ENCODE measurements around the gene GALNT10. TPM values are rescaled to one million over a fixed set of nuclear protein-coding genes. Genes with fewer than 3 reads are reported as not detected.

Gene GALNT10
- total RNA-seq, 4 donors from 2014 or later: 35.9 to 59.4 (median 46.8) TPM

GRCh38 chr5:154435226-154435625, 244.7 kb downstream of the GALNT10 start:
- Histone ChIP-seq H3K27ac (no peak overlapping the region), H3K27me3 (no peaks in the 10 kb centered on the region), H3K36me3 (peaks cover 0 to 52% (median 0%) of the 10 kb centered on the region in 3 donors), H3K4me1 (no peaks in the 10 kb centered on the region), H3K4me3 (no peak overlapping the region), H3K9me3 (no peaks in the 10 kb centered on the region)
- DNase-seq: no peak
- TF ChIP-seq CTCF (IDR thresholded peaks at IDR 0.05) (no peak), POLR2A (IDR thresholded peaks at IDR 0.05) (no peak)

DNA sequence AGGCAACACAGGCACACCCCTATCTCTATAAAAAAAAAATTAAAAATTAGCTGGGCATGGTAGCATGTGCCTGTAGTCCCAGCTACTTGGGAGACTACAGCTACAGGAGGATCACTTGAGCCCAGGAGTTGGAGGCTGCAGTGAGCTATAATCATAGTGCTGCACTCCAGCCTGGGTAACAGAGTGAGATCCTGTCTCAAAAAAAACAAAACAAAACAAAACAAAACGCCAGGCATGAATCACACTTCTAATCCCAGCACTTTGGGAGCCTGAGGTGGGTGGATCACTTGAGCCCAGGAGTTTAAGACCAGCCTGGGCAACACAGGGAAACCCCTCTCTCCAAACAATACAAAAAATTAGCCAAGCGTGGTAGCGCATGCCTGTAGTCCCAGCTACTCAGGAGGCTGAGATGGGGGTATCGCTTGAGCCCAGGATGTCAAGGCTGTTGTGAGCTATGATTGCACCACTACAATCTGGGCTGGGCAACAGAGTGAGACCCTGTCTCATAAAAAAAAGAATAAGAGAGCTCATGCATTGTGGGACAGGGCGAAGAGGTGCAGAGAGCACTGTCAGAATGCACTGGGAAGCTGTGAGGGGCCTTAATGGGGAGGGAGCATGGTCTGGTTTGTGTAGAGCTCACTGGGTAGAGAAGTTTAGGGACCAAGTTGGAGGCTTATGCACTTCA, 246.9 kb downstream of the GALNT10 start:
- peaks cover 0 to 74% (median 0%) of the 10 kb centered on the region in 3 donors for H3K36me3 ChIP-seq

DNA sequence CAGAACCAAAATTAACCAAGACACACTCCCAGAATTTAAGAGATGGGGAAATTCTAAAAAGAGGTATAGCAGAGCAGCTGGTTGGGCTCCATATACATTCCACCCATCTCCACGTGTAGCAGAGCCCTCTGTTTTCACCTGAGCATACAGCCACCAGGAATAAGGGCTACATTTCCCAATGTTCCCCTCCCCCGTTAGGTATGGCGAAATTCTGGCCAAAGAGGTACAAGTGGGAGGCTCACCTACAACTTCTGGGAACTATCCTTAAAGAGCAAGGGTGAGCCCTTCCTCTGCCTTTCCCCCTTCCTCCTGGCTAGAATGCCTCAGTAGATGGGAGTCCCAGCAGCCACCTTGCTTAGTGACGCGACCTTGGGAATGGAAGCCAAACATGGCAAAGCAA, 250.0 kb downstream of the GALNT10 start:
- H3K36me3 ChIP-seq: peaks cover 0 to 62% (median 0%) of the 10 kb centered on the region in 3 donors
- TF ChIP-seq CTCF (IDR thresholded peaks at IDR 0.05) (no peak), POLR2A (IDR thresholded peaks at IDR 0.05) (no peak)

More for the DNA sequence above, 246.9 kb downstream of the GALNT10 start:
- TF ChIP-seq POLR2A (IDR thresholded peaks at IDR 0.05): no peak
- TF ChIP-seq CTCF (IDR thresholded peaks at IDR 0.05): no peak
- no peaks in the 10 kb centered on the region for H3K9me3 ChIP-seq
- DNase-seq: no peak
- no peak overlapping the region for H3K27ac ChIP-seq
- no peaks in the 10 kb centered on the region for H3K27me3 ChIP-seq
- H3K4me3 ChIP-seq: no peak overlapping the region
- H3K4me1 ChIP-seq: no peaks in the 10 kb centered on the region

DNA sequence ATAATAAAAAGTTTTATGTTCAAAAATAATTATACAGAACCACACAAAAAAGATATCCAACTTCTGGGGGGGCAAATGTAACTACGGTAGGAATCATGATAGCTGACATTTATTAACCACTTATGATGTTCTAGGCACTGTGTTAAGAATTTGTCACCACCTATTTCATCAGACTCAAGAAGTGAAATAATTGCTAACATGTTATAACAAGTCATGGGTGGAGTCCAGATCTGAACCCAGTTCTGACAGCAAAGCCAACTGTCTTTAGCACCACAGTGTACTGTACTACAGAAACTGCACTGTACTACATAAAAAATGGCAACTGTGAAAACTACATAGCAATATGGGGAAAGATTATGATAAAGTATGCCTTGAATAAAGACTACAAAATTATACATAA, 252.3 kb downstream of the GALNT10 start:
- H3K4me1 ChIP-seq: peaks cover 0 to 14% (median 0%) of the 10 kb centered on the region in 4 donors
- peaks cover 0 to 46% (median 0%) of the 10 kb centered on the region in 3 donors for H3K36me3 ChIP-seq
- DNase-seq: no peak
- H3K27ac ChIP-seq: no peak overlapping the region
- TF ChIP-seq CTCF (IDR thresholded peaks at IDR 0.05) (no peak), POLR2A (IDR thresholded peaks at IDR 0.05) (no peak)
- no peak overlapping the region for H3K4me3 ChIP-seq
- H3K27me3 ChIP-seq: no peaks in the 10 kb centered on the region
- H3K9me3 ChIP-seq: no peaks in the 10 kb centered on the region

More for the DNA sequence above, 250.0 kb downstream of the GALNT10 start:
- no peak overlapping the region for H3K4me3 ChIP-seq
- no peaks in the 10 kb centered on the region for H3K27me3 ChIP-seq
- no peak overlapping the region for H3K27ac ChIP-seq
- H3K4me1 ChIP-seq: peaks cover 0 to 6% (median 0%) of the 10 kb centered on the region in 4 donors
- no peaks in the 10 kb centered on the region for H3K9me3 ChIP-seq
- no peak for DNase-seq

DNA sequence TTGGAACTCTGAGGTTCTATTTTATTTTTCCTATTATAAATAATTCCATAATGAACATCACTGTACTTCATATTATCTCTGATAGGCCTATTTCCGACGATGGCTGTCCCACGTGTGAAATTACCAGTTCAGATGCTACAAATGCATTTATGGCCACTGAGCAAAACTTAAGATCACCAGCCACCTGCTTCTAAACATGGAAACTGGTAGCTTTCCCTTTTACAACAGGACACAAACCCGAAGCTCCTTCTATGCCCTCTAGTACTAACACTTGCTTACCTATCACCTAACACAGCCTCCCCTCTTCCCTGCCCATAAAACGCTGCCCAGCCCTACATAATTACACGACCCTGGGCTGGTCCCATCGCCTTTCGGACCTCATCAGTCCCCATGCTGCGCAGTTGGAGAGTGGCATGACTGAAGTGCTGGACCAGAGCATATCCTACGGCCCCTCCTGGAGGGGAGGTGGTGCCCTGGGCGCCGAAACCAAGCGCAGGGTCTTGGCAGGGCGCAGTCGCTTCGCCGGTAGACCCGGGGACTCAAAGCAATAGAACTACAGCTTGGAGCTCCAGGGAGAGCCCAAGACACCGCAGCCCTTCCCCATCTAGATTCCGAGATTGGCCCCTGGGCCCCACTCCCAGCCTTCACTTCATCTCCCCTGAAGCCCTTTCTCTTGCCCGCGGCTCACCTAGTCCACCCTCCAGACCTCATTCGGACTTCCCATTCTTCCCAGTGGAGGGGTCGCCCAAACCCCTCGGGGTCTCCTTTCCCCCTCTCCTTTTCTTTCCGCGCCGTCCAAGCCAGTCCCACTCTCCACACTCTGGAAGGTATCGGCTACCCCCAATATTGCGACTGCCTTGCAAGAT, 254.3 kb downstream of the GALNT10 start:
- peaks cover 0 to 30% (median 2%) of the 10 kb centered on the region in 4 donors for H3K4me1 ChIP-seq
- H3K27me3 ChIP-seq: no peaks in the 10 kb centered on the region
- DNase-seq: peak; percentile 17 to 57 (median 49)
- peaks cover 0 to 28% (median 0%) of the 10 kb centered on the region in 3 donors for H3K36me3 ChIP-seq
- peak overlapping the region; percentile 74 to 90 (median 84) for H3K27ac ChIP-seq
- peak overlapping the region; percentile 85 to 100 (median 96) for H3K4me3 ChIP-seq
- TF ChIP-seq CTCF (IDR thresholded peaks at IDR 0.05) (no peak), POLR2A (IDR thresholded peaks at IDR 0.05) (no peak)
- H3K9me3 ChIP-seq: no peaks in the 10 kb centered on the region
